Ovary (tissue), 9 donors: ENCODE data around the gene SF1. TPM values are rescaled to one million over a fixed set of nuclear protein-coding genes. Genes with fewer than 3 reads are reported as not detected.

Experiments used
- DNase-seq, 5 donors: peaks; one replicate each; pipeline ENCODE4 v3.0.0-alpha.2; 2019 to 2020
- H3K27ac ChIP-seq, 2 donors: fragments of 200-600 bp; one replicate each; pipeline versions ENCODE4 v1.5.1 to v1.8.0; 2019 to 2022
- H3K27me3 ChIP-seq: fragments of 200-600 bp; one replicate; pipeline ENCODE4 v1.8.0; 2022
- H3K36me3 ChIP-seq: fragments of 200-600 bp; sonication (generic); one replicate; pipeline ENCODE4 v1.5.1; 2019
- H3K4me1 ChIP-seq: one replicate; pipeline ENCODE4 v1.8.1; 2013; ENCODE audit warnings: mild to moderate bottlenecking, moderate library complexity; ENCODE audit not compliant: insufficient read depth
- H3K4me3 ChIP-seq: fragments of 200-600 bp; sonication (generic); one replicate; pipeline ENCODE4 v1.5.1; 2017
- H3K9me3 ChIP-seq, 2 donors: fragments of 200-600 bp in 1 of 2; sonication (generic) in 1 of 2; one replicate each; pipeline versions ENCODE4 v1.5.1 to v1.8.1; 2013 to 2019; ENCODE audit warnings: mild to moderate bottlenecking in 1 of 2, moderate library complexity in 1 of 2
- EP300 ChIP-seq: sonication (generic); formaldehyde crosslinking; IDR thresholded peaks from one replicate; pipeline ENCODE4 v1.6.1; 2017; ENCODE audit warnings: antibody characterized with exemption
- POLR2A ChIP-seq: fragments of 450-650 bp; IDR thresholded peaks from one replicate; pipeline ENCODE4 v1.6.1; 2017; ENCODE audit warnings: antibody characterized with exemption, mild to moderate bottlenecking, moderate library complexity
- WGBS, 3 donors: extraction: QIAGEN DNeasy Blood & Tissue Kit in 1 of 3; methylation state at CpG; one replicate each; pipeline versions ENCODE4 v1.1.5 to v1.1.7; 2013 to 2017; 5-methylcytosine and 5-hydroxymethylcytosine counted together
- intact Hi-C, 4 donors: fragments of 100-400 bp; cut with DNase I; formaldehyde crosslinking; loops; one replicate each; pipeline versions ENCODE4 v1.11.0 to v1.15.1; 2022 to 2023
- polyA plus RNA-seq, 2 donors: library from polyadenylated mRNA; stranded (reverse); fragments of 200-250 nt in 1 of 2; fragments of 350-450 nt in 1 of 2; fragmentation: Illumina TruSeq in 1 of 2; extraction: RNeasy Lipid Tissue Mini Kit (QIAGEN cat#74804) in 1 of 2; gene quantifications; one replicate each; pipeline ENCODE4 v1.2.3, GENCODE V29; 2013 to 2014
- total RNA-seq, 7 donors: library from RNA; depleted of rRNA in 2 of 7; stranded (reverse); fragments of >200 nt in 2 of 7; fragmentation: NEBNext Ultra II Directional in 3 of 7; extraction: Animal tissue kit (Norgen Biotek cat#: 25700) in 3 of 7; gene quantifications; one replicate each; pipeline versions ENCODE4 v1.1.0 to v1.2.4, GENCODE V29; 2016 to 2023
- TF ChIP-seq, protein P1 (sequence below), 3 donors: fragments of 450-650 bp in 2 of 3; fragments of 200-600 bp in 1 of 3; IDR thresholded peaks; one replicate each; pipeline versions ENCODE4 v1.5.1 to v1.8.0; 2016 to 2022; ENCODE audit warnings: antibody characterized with exemption in 3 of 3, mild to moderate bottlenecking in 1 of 3
- donor health status: DM: no; HTN: no; CAD: no; lungs with moderate emphysema.
- donor health status: DM: no; HTN: no; CAD: no.
- donor health status: Bipolar disorder and iron deficiency.
- donor health status: DM: yes; HTN: yes; CAD: no.
- donor health status: DM: no; HTN: no; CAD: no.
- donor health status: DM: yes; HTN: yes; CAD: no.

SF1 gene
- total and polyA plus RNA-seq, 9 donors: 131 to 388 (median 306) TPM

DNA sequence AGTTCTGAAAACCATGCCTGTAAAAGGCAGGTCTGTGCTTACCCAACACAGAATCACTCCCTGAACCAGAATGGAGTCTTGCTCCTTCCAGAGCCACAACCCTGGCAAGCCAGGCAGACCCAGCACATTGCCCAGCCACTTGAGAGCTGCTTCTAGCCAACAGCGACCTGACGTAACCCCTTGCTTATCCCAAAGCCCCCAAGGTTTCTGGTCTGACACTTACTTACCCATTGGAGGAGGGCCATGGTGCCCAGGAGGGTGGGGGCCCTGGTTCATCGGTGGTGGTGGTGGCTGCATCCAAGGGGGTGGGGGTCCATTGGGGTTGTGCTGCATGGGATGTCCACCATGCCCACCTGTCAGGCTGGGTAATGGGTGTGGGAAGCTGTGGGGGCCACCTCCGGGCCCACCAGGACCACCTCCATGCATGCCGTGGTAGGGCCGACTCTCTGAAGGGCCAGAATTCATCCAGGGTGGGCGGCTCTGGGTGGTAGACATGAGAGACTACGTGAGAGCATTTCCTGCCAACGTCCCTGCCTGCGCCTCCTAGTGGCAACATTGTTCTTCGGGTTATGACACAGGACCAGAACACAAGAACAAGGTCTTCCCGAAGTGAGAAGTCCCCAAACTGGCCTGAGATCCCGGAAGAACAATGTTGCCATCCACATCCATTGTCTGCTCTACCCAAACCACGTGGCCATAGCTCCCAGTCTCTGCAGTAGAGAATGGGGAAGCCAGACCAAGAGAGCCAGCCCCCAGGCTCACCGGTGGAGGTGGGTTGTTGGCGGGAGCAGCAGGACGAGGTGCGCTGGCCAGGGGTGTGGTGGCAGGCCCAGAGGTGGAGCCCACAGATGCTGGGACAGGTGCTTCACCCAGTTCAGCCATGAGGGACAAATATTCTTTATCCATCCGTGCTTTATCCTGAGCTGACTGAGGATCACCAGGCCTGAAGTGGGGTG, 10.7 kb downstream of the SF1 start:
- DNase-seq: peak; percentile 27 to 68 (median 58)
- no peaks in the 10 kb centered on the region for H3K36me3 ChIP-seq
- H3K27me3 ChIP-seq: no peaks in the 10 kb centered on the region
- H3K4me3 ChIP-seq: no peak overlapping the region
- H3K9me3 ChIP-seq: no peaks in the 10 kb centered on the region
- WGBS, 3 donors: 46 to 50% (median 48%) methylated on average over 19 of the region's 19 CpGs
- intact Hi-C loops: no loop called here
- no peak overlapping the region for H3K27ac ChIP-seq
- TF ChIP-seq, protein P1, sequence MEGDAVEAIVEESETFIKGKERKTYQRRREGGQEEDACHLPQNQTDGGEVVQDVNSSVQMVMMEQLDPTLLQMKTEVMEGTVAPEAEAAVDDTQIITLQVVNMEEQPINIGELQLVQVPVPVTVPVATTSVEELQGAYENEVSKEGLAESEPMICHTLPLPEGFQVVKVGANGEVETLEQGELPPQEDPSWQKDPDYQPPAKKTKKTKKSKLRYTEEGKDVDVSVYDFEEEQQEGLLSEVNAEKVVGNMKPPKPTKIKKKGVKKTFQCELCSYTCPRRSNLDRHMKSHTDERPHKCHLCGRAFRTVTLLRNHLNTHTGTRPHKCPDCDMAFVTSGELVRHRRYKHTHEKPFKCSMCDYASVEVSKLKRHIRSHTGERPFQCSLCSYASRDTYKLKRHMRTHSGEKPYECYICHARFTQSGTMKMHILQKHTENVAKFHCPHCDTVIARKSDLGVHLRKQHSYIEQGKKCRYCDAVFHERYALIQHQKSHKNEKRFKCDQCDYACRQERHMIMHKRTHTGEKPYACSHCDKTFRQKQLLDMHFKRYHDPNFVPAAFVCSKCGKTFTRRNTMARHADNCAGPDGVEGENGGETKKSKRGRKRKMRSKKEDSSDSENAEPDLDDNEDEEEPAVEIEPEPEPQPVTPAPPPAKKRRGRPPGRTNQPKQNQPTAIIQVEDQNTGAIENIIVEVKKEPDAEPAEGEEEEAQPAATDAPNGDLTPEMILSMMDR (IDR thresholded peaks at IDR 0.05): peak; percentile 33 to 50 (median 47)
- TF ChIP-seq POLR2A (no peak), EP300 (no peak)
- H3K4me1 ChIP-seq: no peaks in the 10 kb centered on the region

DNA sequence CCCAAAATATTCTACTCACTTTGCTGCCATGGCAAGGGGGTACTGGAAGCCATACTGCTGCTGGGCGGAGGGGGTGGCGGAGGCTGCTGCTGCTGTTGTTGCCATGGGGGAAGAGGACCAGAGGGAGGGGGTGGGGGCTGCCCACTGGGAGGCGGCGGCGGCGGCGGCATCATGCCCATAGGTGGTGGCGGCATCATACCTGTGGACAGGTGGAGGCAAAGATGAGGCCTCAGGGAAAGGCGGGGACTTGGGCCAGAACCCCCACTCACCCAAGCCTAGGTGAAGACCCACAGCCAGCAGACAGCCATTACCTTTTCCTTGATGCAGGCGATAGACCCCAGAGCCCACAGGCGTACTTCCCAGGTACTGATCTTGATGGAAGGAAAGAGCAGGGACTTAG, 11.5 kb downstream of the SF1 start:
- Histone ChIP-seq H3K36me3 (no peaks in the 10 kb centered on the region), H3K27ac (no peak overlapping the region), H3K4me1 (no peaks in the 10 kb centered on the region), H3K27me3 (no peaks in the 10 kb centered on the region), H3K9me3 (no peaks in the 10 kb centered on the region), H3K4me3 (no peak overlapping the region)
- DNase-seq: peak in 1 of 5 donors; percentile 6
- WGBS, 3 donors: 90 to 97% (median 96%) methylated on average over 11 of the region's 11 CpGs
- intact Hi-C loops: no loop called here
- TF ChIP-seq POLR2A (no peak), EP300 (no peak)
- TF ChIP-seq, protein P1 (IDR thresholded peaks at IDR 0.05): no peak

DNA sequence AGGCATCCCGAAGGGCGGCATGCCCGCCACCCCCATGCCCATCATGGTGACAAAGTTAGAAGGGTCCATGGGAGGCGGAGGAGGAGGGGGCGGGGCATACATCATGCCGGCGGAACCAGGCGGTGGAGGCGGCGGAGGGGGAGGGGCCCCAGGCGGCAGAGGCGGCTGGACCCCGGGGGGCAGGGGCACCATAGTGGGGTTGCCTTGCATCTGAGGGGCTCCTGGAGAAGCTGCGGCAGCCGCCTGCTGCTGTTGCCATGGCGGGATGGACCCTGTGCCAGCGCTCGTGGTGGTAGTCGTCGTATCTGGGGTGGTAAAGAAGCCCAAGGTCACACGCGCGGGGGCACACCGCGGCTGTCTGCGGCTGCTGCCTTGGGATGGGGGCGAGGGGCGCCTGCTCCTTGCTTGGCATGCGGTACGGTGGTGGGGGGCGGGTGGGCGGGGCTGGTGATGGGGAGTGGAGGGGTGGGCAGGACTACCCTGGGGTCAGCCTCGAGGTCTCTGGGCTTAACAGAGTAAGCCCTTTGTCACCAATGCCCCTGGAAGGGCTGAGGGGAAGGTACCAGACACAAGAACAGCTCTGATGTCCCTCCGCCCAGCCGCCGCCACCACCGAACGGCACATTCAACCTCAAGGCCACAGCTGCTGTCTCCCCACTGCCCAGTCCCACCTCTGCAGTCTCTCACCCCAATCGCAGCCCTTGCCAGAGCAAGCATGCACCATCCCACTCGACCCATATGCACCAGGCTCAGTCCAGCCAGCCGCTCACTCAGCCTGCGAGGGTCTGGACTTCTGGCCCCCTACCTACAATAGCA, 12.3 kb downstream of the SF1 start:
- 61 to 81% (median 73%) methylated on average over 36 to 42 of the region's 42 CpGs for WGBS, 3 donors
- intact Hi-C loops: no loop called here
- no peaks in the 10 kb centered on the region for H3K36me3 ChIP-seq
- H3K4me1 ChIP-seq: no peaks in the 10 kb centered on the region
- TF ChIP-seq EP300 (no peak), POLR2A (no peak)
- TF ChIP-seq, protein P1 (IDR thresholded peaks at IDR 0.05): no peak
- no peaks in the 10 kb centered on the region for H3K27me3 ChIP-seq
- no peak overlapping the region for H3K27ac ChIP-seq
- H3K4me3 ChIP-seq: no peak overlapping the region
- peak in 2 of 5 donors; percentile 10 to 27 for DNase-seq
- H3K9me3 ChIP-seq: no peaks in the 10 kb centered on the region

DNA sequence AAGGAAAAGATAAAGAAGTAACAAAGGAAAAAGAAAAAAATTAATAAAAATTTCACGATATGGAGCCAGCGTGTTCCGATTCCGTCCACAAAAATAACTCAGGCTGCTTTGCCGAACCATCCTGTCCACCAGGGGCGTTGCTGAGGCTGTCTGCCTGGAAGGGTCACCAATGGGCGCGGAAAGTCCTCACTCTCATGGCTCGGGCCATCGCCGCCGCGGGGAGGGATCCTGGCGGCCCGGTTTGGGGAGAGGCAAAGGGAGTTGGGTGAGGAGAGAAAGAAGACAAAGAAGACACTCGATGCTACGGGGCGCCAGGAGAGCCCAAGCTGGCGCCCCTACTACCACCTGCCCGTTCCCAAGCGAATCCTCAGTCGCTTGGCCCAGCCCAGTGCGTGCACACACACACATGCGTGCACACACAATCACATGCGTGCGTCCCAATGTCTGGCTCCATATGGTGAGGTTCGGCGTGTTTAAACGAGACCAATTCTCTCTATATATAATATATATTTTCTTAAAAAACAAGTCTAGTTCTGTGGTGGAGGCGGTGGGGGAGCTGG, 13.0 kb downstream of the SF1 start:
- WGBS, 3 donors: 79 to 82% (median 82%) methylated on average over 30 of the region's 30 CpGs
- Histone ChIP-seq H3K4me3 (no peak overlapping the region), H3K9me3 (no peaks in the 10 kb centered on the region), H3K27ac (no peak overlapping the region), H3K36me3 (no peaks in the 10 kb centered on the region), H3K27me3 (no peaks in the 10 kb centered on the region), H3K4me1 (peaks cover 5% of the 10 kb centered on the region)
- peak in 2 of 5 donors; percentile 22 to 35 for DNase-seq
- intact Hi-C loops: no loop called here
- TF ChIP-seq, protein P1 (IDR thresholded peaks at IDR 0.05): peak in 1 of 3 donors; percentile 15
- no peak for TF ChIP-seq POLR2A
